HepG2 (cell line): Measurements from ENCODE around the gene TXNL4B. TPM values are rescaled to one million over a fixed set of nuclear protein-coding genes. Genes with fewer than 3 reads are reported as not detected.
A peak's percentile ranks its signal among the peaks of the same experiment; 100 is the strongest.

Experiments used
- AGO2 ChIP-seq: fragments of 200-400 bp; formaldehyde crosslinking; optimal IDR thresholded peaks from 2 replicates; pipeline ENCODE3; 2017; ENCODE audit warnings: mild to moderate bottlenecking, low read depth, low read length, moderate library complexity
- DNMT1 ChIP-seq: sonication (generic); formaldehyde crosslinking; IDR thresholded peaks from 2 replicates; pipeline ENCODE4 v1.5.1; 2020; ENCODE audit warnings: mild to moderate bottlenecking, missing genetic modification reagents
- FOXJ3 ChIP-seq: sonication (generic); formaldehyde crosslinking; IDR thresholded peaks from 2 replicates; pipeline ENCODE4 v1.4.0; 2020; ENCODE audit warnings: missing genetic modification reagents, mild to moderate bottlenecking, borderline replicate concordance
- FOXK2 ChIP-seq: fragments of 450-650 bp; IDR thresholded peaks from 2 replicates; pipeline ENCODE4 v1.6.1; 2016
- HOXA5 ChIP-seq: sonication (generic); formaldehyde crosslinking; IDR thresholded peaks from 2 replicates; pipeline ENCODE4 v1.4.0; 2020; ENCODE audit warnings: missing genetic modification reagents
- ISL2 ChIP-seq: sonication (generic); formaldehyde crosslinking; IDR thresholded peaks from 2 replicates; pipeline ENCODE4 v1.5.0; 2020; ENCODE audit warnings: missing genetic modification reagents
- KDM2A ChIP-seq: sonication (generic); formaldehyde crosslinking; IDR thresholded peaks from 2 replicates; pipeline ENCODE4 v1.4.0; 2020; ENCODE audit warnings: low read depth, missing genetic modification reagents, borderline replicate concordance
- MAZ ChIP-seq, 2 experiments: sonication (generic) in 1 of 2; formaldehyde crosslinking in 1 of 2; IDR thresholded peaks; 2 replicates each; pipeline versions ENCODE4 v1.5.0 to v1.6.1; 2012 to 2020; ENCODE audit warnings: low read depth in 2 of 2, mild to moderate bottlenecking in 2 of 2, borderline replicate concordance in 1 of 2, improper control_type of control experiment in 1 of 2, low read length in 1 of 2, missing genetic modification reagents in 1 of 2, moderate library complexity in 1 of 2
- NFYB ChIP-seq: sonication (generic); formaldehyde crosslinking; IDR thresholded peaks from 2 replicates; pipeline ENCODE4 v1.4.0; 2020; ENCODE audit warnings: missing genetic modification reagents
- PHF8 ChIP-seq: sonication (generic); formaldehyde crosslinking; IDR thresholded peaks from 2 replicates; pipeline ENCODE4 v1.5.0; 2020; ENCODE audit warnings: missing genetic modification reagents
- SIX1 ChIP-seq: sonication (generic); formaldehyde crosslinking; IDR thresholded peaks from 2 replicates; pipeline ENCODE4 v1.4.0; 2020; ENCODE audit warnings: missing genetic modification reagents, borderline replicate concordance
- TCF12 ChIP-seq, 2 experiments: fragments of 450-650 bp in 1 of 2; sonication (generic) in 1 of 2; formaldehyde crosslinking in 1 of 2; IDR thresholded peaks; 2 replicates each; pipeline versions ENCODE4 v1.6.1 to v1.8.0; 2017 to 2022; ENCODE audit warnings: antibody characterized with exemption in 1 of 2, mild to moderate bottlenecking in 1 of 2, missing genetic modification reagents in 1 of 2, moderate library complexity in 1 of 2
- TGIF2 ChIP-seq: IDR thresholded peaks from 2 replicates; pipeline ENCODE4 v1.6.1; 2016; ENCODE audit warnings: control low read depth, missing compliant biosample characterization
- ZFP36 ChIP-seq: fragments of 150-350 bp; IDR thresholded peaks from 2 replicates; pipeline ENCODE4 v1.6.1; 2018; ENCODE audit warnings: borderline replicate concordance, low read length, low read depth; ENCODE audit not compliant: partially characterized antibody
- ZFP90 ChIP-seq: sonication (generic); formaldehyde crosslinking; IDR thresholded peaks from 2 replicates; pipeline ENCODE4 v1.8.0; 2022; ENCODE audit warnings: missing genetic modification reagents, mild to moderate bottlenecking, inconsistent platforms, borderline replicate concordance
- ZNF205 ChIP-seq: IDR thresholded peaks from 2 replicates; pipeline ENCODE4 v1.6.1; 2018; ENCODE audit warnings: missing biosample characterization, missing genetic modification reagents
- ZNF547 ChIP-seq: sonication (generic); formaldehyde crosslinking; IDR thresholded peaks from 2 replicates; pipeline ENCODE4 v1.5.1; 2020; ENCODE audit warnings: mild to moderate bottlenecking, missing genetic modification reagents
- ZNF644 ChIP-seq: IDR thresholded peaks from 2 replicates; pipeline ENCODE4 v1.6.1; 2016; ENCODE audit warnings: low read depth
- polyA plus RNA-seq, 8 experiments: library from polyadenylated mRNA; depleted of rRNA in 3 of 8; stranded (reverse) in 7 of 8; unstranded in 1 of 8; fragments of >200 nt; fragmentation: Illumina TruSeq in 4 of 8; extraction: Trizol in 4 of 8; gene quantifications; 2 replicates each; pipeline versions ENCODE4 v1.2.1 to v1.2.3, GENCODE V29; 2011 to 2016; ENCODE audit warnings: low read depth in 4 of 8, missing spikeins in 1 of 8, mixed read lengths in 1 of 8; ENCODE audit not compliant: insufficient read depth in 1 of 8
- total RNA-seq, 5 experiments: library from RNA; depleted of rRNA; stranded (reverse); fragments of >200 nt; fragmentation: Illumina TruSeq; extraction: Trizol; gene quantifications; 2 replicates each; pipeline ENCODE4 v1.2.3, GENCODE V29; 2016; ENCODE audit warnings: low read depth in 1 of 5
- TF ChIP-seq, protein P1 (sequence below): sonication (generic); formaldehyde crosslinking; IDR thresholded peaks from 2 replicates; pipeline ENCODE4 v1.5.1; 2020; ENCODE audit warnings: mild to moderate bottlenecking, missing genetic modification reagents, moderate library complexity
- TF ChIP-seq, protein P2 (sequence below): IDR thresholded peaks from 2 replicates; pipeline ENCODE4 v1.6.1; 2016; ENCODE audit warnings: mild to moderate bottlenecking
- TF ChIP-seq, protein P3 (sequence below): sonication (generic); formaldehyde crosslinking; IDR thresholded peaks from 2 replicates; pipeline ENCODE4 v1.4.0; 2020; ENCODE audit warnings: missing genetic modification reagents, borderline replicate concordance

TXNL4B gene
- total and polyA plus RNA-seq, 2 of the 13 experiments (the other 11 are each of a cell fraction or from before 2014, with no cell fraction given): 17.4 to 18.3 TPM

DNA sequence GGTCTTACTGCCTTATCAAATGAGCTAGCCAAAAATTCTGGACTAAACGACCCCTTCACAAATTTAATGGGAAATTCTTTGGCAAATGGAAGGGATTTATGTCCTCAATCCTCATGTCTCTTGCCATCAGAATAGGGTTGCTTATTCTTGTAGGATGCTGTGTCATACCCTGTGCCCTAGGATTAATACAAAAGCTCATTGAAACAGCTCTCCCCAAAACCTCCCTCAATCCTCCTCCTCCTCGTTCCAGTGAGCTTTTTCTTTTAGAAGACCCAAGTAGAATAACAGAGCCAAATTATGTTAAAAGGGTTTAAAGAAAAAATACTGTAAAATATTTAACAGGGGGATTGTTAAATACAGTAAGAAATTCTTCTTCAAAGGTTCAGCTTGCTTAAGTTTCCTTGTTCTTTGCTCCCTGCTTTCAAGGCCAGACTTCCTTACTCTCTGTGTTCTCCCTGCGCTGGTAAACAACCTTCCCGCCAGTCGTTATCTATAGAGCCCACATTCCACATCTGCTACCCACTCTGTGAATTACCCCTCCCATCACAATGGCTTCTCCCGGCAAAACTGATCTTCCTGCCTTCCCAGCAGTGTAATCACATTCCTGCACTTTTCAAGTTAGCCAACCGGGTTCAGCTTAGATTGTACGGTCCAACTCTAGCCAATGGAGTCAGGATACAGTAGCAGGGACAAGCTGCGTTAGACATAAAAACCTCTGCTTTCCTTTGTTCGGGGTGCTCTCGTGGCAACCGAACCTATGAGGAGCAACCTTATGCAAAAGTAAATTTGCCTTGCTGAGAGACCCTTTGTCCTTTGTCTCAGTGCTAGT is 20.7 kb downstream of the TXNL4B start (continued):
- TF ChIP-seq TCF12 (IDR thresholded peaks at IDR 0.05) (no peak), TCF12 (CRISPR knock-in tag; IDR thresholded peaks at IDR 0.05) (no peak), ZNF205 (CRISPR knock-in tag) (peak; percentile 68; the same call in 1 of the 2 replicates), FOXJ3 (CRISPR knock-in tag) (peak; percentile 76), MAZ (IDR thresholded peaks at IDR 0.05; ENCODE audit: borderline replicate concordance, low read depth, low read length) (peak; percentile 78; the same call in 1 of the 2 replicates), MAZ (CRISPR knock-in tag; IDR thresholded peaks at IDR 0.05; ENCODE audit: low read depth) (peak; percentile 77), NFYB (CRISPR knock-in tag) (peak; percentile 73), ZFP36 (no peak), ZNF547 (CRISPR knock-in tag) (peak; percentile 24; the same call in 1 of the 2 replicates), SIX1 (CRISPR knock-in tag) (peak; percentile 37; the same call in 1 of the 2 replicates), PHF8 (CRISPR knock-in tag) (no peak), ZFP90 (peak; percentile 52; the same call in 1 of the 2 replicates), DNMT1 (no peak), HOXA5 (no peak), ZNF644 (CRISPR knock-in tag) (peak; percentile 49; the same call in 1 of the 2 replicates), ISL2 (CRISPR knock-in tag) (peak; percentile 83), KDM2A (peak; percentile 68), AGO2 (no peak), FOXK2 (peak; percentile 62), TGIF2 (CRISPR knock-in tag) (peak; percentile 74; the same call in 1 of the 2 replicates)
- TF ChIP-seq, protein P1, sequence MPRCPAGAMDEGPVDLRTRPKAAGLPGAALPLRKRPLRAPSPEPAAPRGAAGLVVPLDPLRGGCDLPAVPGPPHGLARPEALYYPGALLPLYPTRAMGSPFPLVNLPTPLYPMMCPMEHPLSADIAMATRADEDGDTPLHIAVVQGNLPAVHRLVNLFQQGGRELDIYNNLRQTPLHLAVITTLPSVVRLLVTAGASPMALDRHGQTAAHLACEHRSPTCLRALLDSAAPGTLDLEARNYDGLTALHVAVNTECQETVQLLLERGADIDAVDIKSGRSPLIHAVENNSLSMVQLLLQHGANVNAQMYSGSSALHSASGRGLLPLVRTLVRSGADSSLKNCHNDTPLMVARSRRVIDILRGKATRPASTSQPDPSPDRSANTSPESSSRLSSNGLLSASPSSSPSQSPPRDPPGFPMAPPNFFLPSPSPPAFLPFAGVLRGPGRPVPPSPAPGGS: 0 out of 2 replicates have a peak, but pooled peaks have one; percentile 7
- TF ChIP-seq, protein P2, sequence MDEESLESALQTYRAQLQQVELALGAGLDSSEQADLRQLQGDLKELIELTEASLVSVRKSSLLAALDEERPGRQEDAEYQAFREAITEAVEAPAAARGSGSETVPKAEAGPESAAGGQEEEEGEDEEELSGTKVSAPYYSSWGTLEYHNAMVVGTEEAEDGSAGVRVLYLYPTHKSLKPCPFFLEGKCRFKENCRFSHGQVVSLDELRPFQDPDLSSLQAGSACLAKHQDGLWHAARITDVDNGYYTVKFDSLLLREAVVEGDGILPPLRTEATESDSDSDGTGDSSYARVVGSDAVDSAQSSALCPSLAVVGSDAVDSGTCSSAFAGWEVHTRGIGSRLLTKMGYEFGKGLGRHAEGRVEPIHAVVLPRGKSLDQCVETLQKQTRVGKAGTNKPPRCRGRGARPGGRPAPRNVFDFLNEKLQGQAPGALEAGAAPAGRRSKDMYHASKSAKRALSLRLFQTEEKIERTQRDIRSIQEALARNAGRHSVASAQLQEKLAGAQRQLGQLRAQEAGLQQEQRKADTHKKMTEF (CRISPR knock-in tag): peak; percentile 84
- TF ChIP-seq, protein P3, sequence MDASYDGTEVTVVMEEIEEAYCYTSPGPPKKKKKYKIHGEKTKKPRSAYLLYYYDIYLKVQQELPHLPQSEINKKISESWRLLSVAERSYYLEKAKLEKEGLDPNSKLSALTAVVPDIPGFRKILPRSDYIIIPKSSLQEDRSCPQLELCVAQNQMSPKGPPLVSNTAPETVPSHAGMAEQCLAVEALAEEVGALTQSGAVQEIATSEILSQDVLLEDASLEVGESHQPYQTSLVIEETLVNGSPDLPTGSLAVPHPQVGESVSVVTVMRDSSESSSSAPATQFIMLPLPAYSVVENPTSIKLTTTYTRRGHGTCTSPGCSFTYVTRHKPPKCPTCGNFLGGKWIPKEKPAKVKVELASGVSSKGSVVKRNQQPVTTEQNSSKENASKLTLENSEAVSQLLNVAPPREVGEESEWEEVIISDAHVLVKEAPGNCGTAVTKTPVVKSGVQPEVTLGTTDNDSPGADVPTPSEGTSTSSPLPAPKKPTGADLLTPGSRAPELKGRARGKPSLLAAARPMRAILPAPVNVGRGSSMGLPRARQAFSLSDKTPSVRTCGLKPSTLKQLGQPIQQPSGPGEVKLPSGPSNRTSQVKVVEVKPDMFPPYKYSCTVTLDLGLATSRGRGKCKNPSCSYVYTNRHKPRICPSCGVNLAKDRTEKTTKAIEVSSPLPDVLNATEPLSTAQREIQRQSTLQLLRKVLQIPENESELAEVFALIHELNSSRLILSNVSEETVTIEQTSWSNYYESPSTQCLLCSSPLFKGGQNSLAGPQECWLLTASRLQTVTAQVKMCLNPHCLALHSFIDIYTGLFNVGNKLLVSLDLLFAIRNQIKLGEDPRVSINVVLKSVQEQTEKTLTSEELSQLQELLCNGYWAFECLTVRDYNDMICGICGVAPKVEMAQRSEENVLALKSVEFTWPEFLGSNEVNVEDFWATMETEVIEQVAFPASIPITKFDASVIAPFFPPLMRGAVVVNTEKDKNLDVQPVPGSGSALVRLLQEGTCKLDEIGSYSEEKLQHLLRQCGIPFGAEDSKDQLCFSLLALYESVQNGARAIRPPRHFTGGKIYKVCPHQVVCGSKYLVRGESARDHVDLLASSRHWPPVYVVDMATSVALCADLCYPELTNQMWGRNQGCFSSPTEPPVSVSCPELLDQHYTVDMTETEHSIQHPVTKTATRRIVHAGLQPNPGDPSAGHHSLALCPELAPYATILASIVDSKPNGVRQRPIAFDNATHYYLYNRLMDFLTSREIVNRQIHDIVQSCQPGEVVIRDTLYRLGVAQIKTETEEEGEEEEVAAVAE (CRISPR knock-in tag): peak; percentile 98
